ENCODE results near the gene TMC4.
A peak's percentile ranks its signal among the peaks of the same experiment; 100 is the strongest.
"Not testable (repeated sequence)": the region's sequence is repeated elsewhere in the genome, so short reads cannot be mapped to it uniquely, and the experiment has no call there.

TMC4 gene

DNA sequence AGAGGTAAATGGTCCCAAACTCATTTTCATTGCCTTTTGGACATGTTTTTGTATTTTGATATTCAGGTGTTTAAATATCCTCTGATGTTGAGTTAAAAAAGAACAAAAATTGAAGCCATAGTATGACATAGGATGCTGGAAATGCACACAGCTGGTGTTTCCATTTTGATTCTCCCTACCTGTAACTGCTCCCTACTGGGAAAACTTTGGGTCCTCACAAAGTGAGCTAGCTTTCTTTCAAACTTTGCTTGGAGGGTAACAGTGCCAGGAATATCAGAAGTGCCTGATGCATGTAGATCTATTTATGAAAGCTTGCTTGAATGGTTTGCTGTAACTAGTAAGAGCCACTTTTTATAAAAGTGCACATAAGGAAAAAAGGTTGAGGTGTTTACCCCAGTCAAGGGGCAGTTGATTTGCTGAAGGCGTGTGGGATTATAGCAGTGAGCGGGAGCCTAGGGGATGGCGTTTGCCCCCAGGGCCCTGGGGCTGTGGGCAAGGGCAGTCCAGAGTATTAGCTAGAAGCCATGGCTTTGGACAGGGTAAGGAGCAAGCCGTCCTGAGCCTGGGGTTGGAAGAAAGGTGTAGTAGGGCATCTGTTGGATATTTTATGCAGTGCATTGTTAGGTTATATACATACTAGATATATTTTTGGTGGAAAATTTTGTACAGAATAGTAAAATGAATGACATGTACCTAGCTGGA, 32.0 kb upstream of the TMC4 start:
- DNase-seq (ENCODE audit: low spot score), result no peak

DNA sequence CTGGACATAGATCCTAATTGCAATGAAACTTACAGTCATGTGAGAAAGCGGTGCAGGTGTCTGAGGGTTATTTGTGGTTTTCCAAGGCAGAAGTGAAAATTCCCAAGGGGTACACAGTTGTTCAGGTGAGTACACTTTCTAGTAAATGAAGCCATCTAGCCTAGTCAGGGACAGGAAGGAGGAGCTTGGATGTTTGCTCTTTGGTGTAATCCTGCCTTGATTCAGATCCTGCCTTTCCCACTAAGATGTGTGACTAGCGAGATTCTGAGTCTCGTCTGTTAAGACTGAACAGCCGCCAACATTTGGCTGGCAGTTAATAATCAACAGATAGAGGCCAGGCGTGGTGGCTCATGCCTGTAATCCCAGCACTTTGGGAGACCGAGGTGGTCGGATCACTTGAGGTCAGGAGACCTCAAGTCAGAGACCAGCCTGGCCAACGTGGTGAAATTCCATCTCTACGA, 30.2 kb upstream of the TMC4 start:
- no peak for DNase-seq (ENCODE audit: low spot score)

DNA sequence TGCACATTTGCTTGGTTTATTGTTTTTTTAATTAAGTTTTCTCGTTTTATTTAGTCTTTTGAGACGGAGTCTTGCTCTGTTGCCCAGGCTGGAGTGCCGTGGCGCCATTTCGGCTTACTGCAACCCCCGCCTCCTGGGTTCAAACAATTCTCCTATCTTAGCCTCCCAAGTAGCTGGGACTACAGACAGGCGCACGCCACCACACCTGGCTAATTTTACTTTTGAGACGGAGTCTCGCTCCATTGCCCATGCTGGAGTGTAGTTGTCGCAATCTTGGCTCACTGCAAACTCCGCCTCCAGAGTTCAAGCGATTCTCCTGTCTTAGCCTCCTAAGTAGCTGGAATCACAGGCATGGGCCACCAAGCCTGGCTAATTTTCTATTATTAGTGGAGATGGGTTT, 29.0 kb upstream of the TMC4 start:
- DNase-seq (ENCODE audit: low spot score), result no peak

DNA sequence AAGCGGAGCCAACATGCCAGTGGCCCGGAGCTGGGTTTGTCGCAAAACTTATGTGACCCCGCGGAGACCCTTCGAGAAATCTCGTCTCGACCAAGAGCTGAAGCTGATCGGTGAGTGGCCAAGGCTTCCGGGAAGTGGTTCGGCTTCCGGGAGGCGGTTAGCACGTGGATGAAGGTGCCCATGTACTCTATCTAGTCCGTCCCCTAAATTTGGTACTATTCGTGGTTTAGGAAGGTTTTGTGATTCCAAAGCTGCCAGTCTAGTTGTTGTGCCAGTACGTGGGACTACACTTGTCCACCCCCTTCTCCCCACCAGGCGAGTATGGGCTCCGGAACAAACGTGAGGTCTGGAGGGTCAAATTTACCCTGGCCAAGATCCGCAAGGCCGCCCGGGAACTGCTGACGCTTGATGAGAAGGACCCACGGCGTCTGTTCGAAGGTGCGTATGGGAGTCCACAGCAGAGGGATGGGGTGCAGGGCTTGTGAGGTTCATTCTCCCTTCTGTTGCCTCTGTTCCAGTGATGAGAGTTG, 28.3 kb upstream of the TMC4 start:
- DNase-seq (ENCODE audit: low spot score), result no peak

DNA sequence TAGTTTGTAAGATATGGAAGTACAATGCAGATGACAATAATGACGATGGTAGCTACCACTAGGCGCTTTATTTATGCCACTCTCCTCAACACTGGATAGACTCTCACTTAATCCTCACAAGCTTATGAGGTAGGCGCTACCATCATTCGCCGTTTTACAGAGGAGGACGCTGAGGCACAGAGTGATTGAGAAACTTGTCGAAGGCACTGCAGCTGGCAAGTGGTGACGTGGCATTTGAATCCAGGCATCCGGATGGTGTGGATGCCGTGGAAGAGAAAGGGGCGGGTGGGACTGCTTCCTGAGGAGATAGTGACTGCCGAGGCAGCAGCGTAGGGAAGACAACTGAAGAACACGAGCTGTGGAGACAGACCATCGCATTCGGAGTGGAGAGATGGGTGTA, 26.4 kb upstream of the TMC4 start:
- DNase-seq (ENCODE audit: low spot score), result no peak

DNA sequence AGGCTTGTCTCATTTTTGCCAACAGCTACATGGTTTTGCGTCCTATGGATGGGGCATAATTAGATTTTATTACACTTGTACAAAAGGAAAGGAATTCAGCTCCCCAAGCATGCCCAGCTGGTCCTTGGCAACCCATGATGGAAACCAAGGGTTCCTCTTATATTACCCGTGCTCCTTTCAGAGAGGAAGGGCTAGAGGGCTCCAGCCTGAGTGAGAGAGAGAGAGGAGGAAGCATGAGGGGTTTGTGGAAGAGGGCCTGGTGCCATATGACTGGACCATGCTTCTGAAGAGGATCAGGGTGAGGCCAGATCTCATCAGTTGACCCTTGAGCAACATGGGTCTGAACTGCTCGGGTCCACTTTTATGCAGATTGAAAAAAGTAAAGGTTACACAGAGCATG, 24.2 kb upstream of the TMC4 start:
- no peak for DNase-seq (ENCODE audit: low spot score)

DNA sequence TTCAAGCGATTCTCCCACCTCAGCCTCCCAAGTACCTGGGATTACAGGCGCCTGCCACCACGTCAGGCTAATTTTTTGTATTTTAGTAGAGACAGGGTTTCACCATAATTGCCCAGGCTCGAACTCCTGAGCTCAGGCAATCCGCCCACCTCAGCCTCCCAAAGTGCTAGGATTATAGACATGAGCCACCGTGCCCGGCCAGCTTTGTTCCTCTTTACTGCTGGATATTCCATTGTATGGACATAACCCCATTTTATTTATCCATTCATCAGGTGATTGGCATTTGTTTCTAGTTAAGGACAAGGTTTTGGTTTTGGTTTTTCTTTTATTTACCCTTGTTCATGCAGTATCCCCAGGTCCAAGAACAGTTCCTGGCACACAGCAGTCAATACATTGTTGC, 23.6 kb upstream of the TMC4 start:
- no peak for DNase-seq (ENCODE audit: low spot score)

DNA sequence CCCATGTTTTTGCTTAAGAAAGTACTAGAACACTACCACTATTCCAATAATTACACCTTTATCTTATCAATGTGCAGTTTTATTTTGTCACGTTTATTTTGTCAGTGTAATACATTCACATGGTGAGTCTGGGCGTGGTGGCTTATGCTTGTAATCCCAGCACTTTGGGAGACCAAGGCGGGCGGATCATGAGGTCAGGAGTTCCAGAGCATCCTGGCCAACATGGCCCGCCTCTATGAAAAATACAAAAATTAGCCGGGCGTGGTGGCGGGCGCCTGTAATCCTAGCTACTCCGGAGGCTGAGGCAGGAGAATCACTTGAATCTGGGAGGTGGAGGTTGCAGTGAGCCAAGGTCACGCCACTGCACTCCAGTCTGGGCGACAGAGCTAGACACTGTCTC, 21.5 kb upstream of the TMC4 start:
- DNase-seq (ENCODE audit: low spot score), result not testable (repeated sequence)

DNA sequence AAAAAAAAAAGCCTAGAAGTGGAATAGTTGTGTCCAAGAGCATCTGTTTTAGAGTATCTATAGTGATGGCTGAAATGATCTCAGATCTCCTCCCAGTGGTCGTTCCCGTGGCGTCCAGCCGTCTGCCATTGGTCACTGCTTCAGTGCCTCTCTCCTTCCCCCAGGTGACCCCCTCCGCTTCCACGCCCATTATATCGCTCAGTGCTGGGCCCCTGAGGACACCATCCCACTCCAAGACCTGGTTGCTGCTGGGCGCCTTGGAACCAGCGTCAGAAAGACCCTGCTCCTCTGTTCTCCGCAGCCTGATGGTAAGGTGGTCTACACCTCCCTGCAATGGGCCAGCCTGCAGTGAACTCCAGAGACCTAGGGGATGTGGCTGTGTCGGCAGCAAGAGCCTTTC, 20.1 kb upstream of the TMC4 start:
- no peak for DNase-seq (ENCODE audit: low spot score)

DNA sequence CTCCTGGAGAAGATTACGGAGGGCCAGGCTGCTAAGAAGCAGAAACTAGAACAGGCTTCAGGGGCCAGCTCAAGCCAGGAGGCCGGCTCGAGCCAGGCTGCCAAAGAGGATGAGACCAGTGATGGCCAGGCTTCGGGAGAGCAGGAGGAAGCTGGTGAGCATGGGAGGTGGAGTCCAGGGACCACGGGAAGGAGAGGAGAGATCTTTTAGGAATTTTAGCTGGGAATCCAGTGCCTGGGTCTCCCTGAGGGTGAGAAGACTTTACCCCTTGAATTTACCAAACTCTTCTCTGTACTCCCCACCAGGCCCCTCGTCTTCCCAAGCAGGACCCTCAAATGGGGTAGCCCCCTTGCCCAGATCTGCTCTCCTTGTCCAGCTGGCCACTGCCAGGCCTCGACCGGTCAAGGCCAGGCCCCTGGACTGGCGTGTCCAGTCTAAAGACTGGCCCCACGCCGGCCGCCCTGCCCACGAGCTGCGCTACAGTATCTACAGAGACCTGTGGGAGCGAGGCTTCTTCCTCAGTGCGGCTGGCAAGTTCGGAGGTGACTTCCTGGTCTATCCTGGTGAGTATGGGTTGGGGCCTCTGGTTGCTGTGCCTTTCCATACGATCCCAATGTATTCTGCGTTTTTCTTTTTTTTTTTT, 19.0 kb upstream of the TMC4 start:
- DNase-seq (ENCODE audit: low spot score), result no peak

DNA sequence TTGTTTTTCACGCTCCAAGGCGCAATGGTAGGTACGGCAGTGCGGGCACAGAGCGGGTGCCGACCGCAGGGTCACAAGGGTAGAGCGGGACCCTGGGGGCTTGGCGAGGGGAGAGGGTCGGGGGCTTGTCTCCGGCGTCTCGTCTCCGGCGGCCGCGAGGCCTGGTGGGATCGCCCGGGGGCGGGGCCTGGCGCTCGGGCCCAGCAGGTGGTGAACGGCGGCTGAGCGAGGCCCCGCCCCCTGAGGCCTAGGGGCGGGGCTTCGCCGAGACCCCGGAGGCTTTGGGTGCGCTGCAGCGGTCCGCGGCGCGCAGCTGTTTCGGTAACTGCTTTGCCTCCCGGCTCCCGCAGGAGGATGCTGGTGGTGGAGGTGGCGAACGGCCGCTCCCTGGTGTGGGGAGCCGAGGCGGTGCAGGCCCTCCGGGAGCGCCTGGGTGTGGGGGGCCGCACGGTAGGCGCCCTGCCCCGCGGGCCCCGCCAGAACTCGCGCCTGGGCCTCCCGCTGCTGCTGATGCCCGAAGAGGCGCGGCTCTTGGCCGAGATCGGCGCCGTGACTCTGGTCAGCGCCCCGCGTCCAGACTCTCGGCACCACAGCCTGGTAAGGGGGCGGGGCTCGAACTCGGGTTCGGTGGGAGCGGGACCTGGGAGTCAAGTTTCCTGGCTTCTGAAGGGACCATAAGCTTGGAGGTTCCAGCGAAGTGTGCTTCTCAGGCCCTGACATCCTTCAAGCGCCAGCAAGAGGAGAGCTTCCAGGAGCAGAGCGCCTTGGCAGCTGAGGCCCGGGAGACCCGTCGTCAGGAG, 18.3 kb upstream of the TMC4 start, which contains the start of gene TSEN34:
Gene TSEN34, plus strand, starts transcription at position 298 of the 800 bp plus-strand sequence. Its CDS starts 57 bp downstream, at position 355.
- peak; percentile 81 for DNase-seq (ENCODE audit: low spot score)

DNA sequence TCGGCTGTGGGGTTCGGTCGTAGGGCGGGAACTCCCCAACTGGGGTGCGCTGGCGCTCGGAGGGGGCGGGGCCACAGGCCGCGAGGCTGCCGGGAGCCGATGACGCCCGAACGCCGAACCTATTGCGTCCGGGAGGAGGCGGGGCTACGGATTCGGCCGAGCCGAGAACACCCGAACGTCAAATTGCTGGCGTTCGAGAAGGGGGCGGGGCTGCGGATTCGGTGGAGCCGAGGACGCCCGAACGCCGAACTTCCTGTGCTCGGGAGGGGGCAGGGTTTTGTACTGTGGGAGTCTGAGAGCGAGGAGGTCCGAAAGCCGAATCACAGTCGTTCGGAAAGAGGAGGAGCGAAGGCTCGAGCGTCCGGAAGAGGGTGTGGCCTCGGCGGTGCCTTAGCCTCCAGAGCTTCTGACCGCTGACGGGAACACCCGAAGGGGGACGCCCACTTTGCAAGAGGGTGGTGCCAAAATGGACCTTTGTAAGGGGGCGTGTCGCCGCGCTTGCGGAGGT, 17.6 kb upstream of the TMC4 start:
- DNase-seq (ENCODE audit: low spot score), result peak; percentile 95

DNA sequence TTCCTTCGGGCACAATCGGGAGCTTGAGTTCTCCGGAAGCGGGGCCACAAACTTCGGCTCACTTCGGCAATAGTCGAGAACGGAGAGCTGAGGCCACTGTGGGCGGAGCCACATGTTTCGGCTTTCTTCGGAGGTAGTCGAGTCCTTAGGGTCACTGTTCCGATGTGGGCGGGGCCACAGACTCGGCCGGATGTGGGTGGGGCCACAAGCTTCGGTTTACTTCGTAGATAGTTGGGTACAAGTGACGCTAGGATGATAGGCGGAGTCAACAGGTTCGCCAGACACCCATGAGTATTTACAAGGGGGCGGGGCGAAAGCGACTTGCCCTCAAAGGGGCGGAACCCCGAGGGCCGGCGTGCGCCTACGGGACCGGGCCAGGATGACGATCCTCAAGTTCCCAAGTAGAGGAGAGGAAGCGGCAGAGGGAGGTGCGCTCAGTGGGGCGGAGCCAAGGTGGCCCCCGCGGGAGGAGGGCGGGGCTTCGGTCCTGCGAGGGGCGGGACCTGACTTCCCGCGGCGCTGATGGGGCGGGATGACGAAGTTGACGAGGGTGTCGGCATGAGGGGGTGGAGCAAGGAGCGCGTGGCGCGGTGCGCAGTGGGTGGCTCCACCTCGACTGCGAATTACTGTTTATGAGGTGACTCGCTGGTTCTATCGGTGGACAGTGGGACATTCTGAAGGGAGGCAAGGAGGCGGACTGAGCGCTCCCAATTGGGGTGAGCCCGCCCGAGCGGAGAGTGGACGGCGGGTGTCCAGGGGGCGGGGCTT, 17.0 kb upstream of the TMC4 start:
- peak; percentile 98 for DNase-seq (ENCODE audit: low spot score)

DNA sequence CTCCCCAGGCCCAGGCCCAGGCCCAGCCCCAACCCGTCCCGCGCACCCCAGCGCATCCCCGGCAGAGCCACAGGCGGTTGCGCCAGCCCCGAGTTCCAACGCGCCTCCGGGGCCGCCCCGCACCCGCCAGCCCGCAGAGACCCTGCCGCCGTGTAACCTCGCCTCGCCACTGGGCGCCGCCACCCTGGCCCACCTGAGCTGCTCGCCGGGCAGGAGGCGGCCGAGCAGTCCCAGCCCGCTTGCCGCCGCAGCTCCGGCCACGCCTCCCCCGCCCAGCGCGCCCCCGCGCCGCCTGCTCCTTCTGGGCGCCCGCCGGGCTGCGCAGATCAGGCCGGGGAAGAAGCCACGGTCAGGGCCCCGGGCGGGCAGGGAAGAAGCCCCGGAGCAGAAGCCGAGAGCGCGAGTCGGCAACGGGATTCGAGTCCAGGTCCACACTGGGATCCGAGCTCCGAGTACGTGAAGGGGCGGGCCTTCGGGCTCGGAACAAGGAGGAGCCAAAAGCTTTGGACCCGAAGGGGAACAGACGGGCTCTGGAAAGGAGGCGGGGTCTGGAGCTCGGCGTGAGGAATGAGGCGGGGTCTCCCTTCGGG, 16.3 kb upstream of the TMC4 start, which contains the start of gene MBOAT7:
Gene MBOAT7, minus strand, starts transcription at position 436 of the 590 bp plus-strand sequence. CDS start 1,072 bp downstream, outside the sequence.
- no peak for DNase-seq (ENCODE audit: low spot score)

DNA sequence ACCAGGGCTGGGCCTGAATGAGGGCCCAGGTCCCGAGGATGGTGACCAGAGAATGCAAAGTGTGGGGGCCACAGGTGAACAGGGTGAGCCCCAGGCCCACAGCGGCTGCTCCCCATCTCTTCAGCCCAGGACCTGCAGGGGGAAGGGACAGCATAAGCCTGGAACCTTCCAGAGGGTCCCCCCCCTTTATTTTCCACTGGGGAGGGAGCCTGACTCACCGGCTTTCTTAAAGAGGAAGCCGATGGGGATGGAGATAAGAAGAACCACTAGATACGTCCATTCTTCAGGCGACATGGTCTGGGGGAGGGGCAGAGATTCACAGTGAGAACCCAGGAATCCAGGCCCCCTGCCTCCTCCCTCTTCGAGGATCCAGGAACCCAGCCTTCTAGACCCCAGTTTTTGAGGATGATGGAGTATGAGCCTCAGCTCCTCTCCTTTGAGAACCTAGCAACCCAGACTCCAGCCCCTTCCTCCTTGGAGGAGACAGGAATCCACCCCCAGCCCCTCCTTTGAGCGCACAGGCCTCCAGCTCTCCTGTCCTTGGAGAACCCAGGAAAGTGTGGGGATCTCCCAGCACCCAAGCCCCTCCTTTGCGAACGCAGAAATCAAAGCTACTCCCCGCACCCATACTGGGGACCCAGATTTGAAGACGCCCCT, 15.4 kb upstream of the TMC4 start:
- no peak for DNase-seq (ENCODE audit: low spot score)

DNA sequence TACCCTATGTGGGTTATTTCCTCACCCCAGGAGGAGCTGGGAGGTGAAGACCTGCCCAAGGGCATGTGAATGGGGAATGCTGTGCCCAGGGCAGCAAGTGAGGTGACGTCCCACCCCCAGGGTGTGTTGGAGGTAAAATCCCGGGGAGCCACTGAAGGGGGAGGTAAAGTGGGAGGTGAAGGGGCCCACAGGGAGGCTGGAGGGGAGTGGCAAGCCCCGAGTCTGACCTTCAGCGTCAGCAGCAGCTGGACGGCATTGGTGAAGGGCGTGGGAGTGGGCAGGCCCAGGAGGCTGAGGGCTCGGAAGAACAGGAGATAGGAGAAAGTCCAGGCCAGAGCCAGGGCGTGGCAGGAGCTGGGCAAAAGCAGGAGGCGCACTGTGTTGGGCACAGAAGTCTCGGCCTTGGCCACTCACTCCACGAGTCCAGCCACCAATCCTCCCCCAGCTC, 14.0 kb upstream of the TMC4 start:
- DNase-seq (ENCODE audit: low spot score), result no peak

DNA sequence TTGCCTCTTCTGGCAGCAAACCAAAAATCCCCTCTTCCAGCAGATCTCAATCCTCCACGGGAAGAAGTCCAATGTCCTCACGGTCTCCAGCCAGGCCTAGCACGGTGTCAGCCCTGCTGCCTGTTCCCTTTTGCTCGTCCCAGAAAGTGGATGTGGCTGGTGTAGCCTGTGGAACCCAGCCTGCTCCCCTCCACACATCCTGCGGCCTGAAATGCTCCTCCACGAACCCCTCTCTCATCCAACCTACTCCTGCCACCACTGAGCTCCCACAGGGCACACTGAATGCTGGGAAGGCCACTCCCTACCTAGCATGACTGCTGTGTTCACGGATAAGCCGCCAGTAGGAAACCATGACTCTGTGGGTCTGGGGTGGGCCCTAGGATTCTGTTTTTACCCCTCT, 13.4 kb upstream of the TMC4 start:
- DNase-seq (ENCODE audit: low spot score), result no peak

DNA sequence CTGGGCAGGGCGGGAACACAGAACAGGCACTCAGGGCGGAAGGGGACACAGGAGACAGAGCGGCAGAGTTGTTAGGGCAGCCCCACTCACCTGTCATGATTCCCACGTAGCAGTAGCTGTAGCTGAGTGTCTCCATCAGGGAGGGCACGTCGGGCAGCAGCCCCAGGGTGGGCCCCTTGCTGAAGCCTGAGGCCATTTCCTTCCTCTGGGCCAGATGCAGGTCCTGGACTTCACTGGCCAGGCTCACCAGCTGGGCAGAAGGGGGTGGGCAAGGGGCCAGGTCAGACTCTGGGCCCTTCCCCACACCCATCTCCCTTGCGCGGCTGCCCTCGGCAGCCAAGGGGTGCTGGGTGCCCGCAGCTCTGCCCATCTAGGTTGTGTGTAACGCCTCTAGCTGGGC, 10.5 kb upstream of the TMC4 start:
- DNase-seq (ENCODE audit: low spot score), result no peak

DNA sequence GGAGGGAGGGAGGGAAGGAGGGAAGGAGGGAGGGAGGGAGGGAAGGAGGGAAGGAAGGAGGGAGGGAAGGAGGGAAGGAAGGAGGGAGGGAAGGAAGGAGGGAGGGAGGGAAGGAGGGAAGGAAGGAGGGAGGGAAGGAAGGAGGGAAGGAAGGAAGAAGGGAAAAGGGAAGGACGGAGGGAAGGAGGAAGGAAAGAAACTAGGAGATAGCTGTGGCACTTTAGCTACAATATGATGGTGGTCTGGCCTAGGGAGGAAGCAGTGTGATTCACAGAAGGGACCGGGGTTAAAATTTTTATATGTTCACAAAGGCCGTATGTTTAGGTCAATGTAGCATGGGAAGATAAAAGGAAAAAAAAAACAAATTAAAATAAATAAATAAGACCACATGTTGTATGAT, 8.9 kb upstream of the TMC4 start:
- not testable (repeated sequence) for DNase-seq (ENCODE audit: low spot score)

DNA sequence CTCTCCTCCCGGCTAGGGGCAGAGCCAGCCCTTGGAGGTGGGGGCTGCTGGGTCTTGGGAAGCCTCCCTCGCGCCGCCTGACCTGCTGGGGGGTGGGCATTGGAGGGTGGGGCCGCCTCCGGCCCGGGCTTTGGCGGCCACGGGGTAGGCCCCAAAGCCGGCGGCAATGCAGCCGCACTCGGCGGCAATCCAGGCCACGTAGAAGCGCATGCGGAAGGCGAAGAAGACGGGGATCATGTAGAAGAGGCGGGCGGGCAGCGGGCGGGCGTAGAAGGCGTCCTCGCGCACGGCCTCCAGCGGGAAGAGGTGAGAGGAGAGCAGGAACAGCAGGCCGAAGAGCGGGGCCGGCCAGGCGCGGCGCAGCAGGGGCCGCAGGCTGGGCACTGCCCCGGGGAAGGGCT, 7.7 kb upstream of the TMC4 start:
- no peak for DNase-seq (ENCODE audit: low spot score)

Measured in SK-N-DZ (cell line).